ENCODE results near the gene RAPSN. TPM values are rescaled to one million over a fixed set of nuclear protein-coding genes. Genes with fewer than 3 reads are reported as not detected.

The RAPSN gene
- total and polyA plus RNA-seq, 4 experiments from 2014 or later: 0.55 to 1.7 TPM; not detected in 2

DNA sequence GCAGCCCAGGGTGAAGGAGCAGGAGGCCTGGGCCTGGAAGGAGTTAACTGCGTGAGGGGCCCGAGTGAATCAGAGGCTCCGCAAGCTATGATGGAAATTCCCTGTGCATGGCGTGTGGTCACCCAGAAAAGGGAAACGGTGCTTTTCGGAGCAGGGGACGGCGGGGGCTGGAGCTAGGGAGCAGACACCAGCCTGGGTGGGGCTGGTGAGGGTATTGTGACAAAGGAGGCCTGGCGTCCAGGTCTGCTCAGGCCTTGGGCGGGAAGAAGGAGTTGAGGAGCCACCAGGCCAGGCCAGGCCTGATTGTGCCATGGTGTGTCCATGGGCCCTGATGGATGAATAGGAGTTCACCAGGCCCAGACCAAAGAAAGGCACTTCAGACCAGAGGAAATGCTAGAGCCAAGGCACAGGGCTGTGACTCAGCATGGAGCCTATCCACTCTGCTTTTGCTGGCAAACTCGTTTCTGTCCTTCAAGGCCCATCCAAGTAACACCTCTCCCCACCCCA lies 57.8 kb downstream of the RAPSN start:
- H3K4me3 ChIP-seq (ENCODE audit: low read length in 2 of 2): no peak overlapping the region
- no peaks in the 10 kb centered on the region for H3K36me3 Mint-ChIP-seq
- intact Hi-C loops (cut with micrococcal nuclease): no loop called here
- ChIA-PET CTCF (ENCODE audit: partially characterized antibody) (interaction anchor here (1.5 to 9.6 kb wide), 3 partner anchors 8 to 20 kb away, joined by 3 to 116 read pairs (median 70); partner anchors contain the start of gene SLC39A13), POLR2A (ENCODE audit: partially characterized antibody) (interaction anchor here (3.6 to 6.8 kb wide), 2 partner anchors 9 to 18 kb away, joined by 31 to 86 read pairs; partner anchors contain the start of gene SLC39A13)
- no peaks in the 10 kb centered on the region for H3K27me3 Mint-ChIP-seq
- peak overlapping the region in 1 of 8 donors; percentile 39 for H3K4me3 Mint-ChIP-seq
- H3K27ac ChIP-seq (ENCODE audit: low read depth, low read length): no peak overlapping the region
- peaks cover 0 to 2% (median 0%) of the 10 kb centered on the region in 8 donors for H3K9me3 Mint-ChIP-seq
- DNase-seq: no peak
- peak overlapping the region in 4 of 7 donors; percentile 29 to 68 (median 54) for H3K27ac Mint-ChIP-seq
- no peaks in the 10 kb centered on the region for H3K36me3 ChIP-seq (ENCODE audit: insufficient read depth, low read length)
- no peaks in the 10 kb centered on the region for H3K9me3 ChIP-seq (ENCODE audit: control insufficient read depth in 1 of 2, low read length in 2 of 2)
- no peaks in the 10 kb centered on the region for H3K27me3 ChIP-seq (ENCODE audit: insufficient read depth, low read length)
- H3K4me1 ChIP-seq (ENCODE audit: insufficient read depth, low read length): peaks cover 60% of the 10 kb centered on the region
- H3K4me1 Mint-ChIP-seq: peaks cover 16 to 69% (median 39%) of the 10 kb centered on the region in 4 donors

DNA sequence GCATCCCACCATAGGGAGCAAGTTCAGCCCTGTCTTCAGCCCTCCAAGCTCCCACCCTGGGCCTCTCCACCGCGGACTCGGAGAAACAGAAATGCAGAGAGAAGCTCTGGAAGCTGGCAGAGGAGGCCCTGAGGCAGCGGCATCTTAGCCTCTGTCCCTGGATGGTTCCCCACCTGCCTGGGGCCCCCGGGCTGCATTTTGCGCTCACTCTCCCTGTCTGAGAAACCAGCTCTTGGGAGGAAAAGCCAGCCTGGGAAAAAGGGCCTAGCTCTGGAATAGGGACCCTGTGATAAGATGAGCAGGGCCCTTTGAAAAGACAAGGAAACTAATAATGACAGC lies 58.5 kb downstream of the RAPSN start:
- peak overlapping the region in 1 of 8 donors; percentile 12 for H3K4me3 Mint-ChIP-seq
- no peaks in the 10 kb centered on the region for H3K36me3 Mint-ChIP-seq
- intact Hi-C loops (cut with micrococcal nuclease): no loop called here
- peaks cover 15 to 64% (median 33%) of the 10 kb centered on the region in 4 donors for H3K4me1 Mint-ChIP-seq
- POLR2A ChIA-PET (ENCODE audit: partially characterized antibody): interaction anchor here (1.3 to 6.8 kb wide), 3 partner anchors 9 to 18 kb away, joined by 7 to 86 read pairs (median 31); partner anchors contain the start of gene SLC39A13
- Histone ChIP-seq H3K36me3 (ENCODE audit: insufficient read depth, low read length) (no peaks in the 10 kb centered on the region), H3K9me3 (ENCODE audit: control insufficient read depth in 1 of 2, low read length in 2 of 2) (no peaks in the 10 kb centered on the region), H3K27ac (ENCODE audit: low read depth, low read length) (no peak overlapping the region), H3K4me3 (ENCODE audit: low read length in 2 of 2) (no peak overlapping the region), H3K4me1 (ENCODE audit: insufficient read depth, low read length) (peaks cover 52% of the 10 kb centered on the region), H3K27me3 (ENCODE audit: insufficient read depth, low read length) (no peaks in the 10 kb centered on the region)
- DNase-seq: no peak
- H3K27ac Mint-ChIP-seq: peak overlapping the region in 2 of 7 donors; percentile 52 to 56
- CTCF ChIA-PET (ENCODE audit: partially characterized antibody): interaction anchor here (8.8 to 9.6 kb wide), 2 partner anchors 17 to 20 kb away, joined by 70 to 116 read pairs; partner anchors contain the start of gene SLC39A13
- H3K9me3 Mint-ChIP-seq: peaks cover 0 to 2% (median 0%) of the 10 kb centered on the region in 8 donors
- no peaks in the 10 kb centered on the region for H3K27me3 Mint-ChIP-seq

DNA sequence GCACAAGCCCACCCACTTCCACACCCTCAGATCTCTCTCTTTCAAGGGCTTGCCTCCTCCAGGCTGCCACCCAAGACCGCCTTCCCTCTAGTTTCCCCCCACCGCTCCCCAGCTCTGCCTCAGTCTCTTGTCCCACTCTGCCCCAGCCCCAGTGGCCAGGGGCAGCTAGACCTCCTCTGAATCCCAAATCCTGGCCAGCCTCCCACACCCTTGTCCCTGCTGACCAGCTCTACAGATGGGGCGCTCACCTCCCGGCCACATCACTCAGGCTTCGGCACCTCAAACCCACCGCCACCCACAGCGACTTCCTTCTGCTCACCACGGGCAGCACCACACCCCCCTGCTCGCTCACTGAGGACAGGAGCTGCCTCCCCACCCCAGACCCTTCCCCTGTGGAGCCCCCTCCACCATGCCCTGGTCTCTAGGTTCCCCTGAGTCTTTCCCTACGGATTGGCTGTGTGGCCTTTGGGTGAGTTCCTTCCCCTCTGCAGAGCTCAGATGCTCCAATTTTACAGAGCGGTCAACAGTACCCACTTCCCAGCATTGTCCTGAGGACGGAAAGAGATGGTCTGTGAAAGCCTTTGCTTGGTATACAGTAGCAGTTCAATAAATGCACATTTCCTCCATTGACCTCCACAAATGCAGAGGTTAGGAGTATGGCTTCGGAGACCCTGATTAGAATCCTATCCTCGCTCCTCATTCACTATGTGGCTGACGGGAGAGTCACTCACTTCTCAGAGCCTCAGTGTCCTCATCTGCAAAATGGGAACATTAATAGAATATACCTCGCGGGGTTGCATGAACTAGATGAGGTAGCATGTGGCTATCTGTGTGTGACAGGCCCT lies 59.1 kb downstream of the RAPSN start:
- Mint-ChIP-seq H3K4me1 (peaks cover 14 to 58% (median 30%) of the 10 kb centered on the region in 4 donors), H3K36me3 (no peaks in the 10 kb centered on the region), H3K27ac (peak overlapping the region in 3 of 7 donors; percentile 51 to 75 (median 56)), H3K4me3 (peak overlapping the region in 6 of 8 donors; percentile 15 to 62 (median 52)), H3K9me3 (peaks cover 0 to 2% (median 0%) of the 10 kb centered on the region in 8 donors), H3K27me3 (no peaks in the 10 kb centered on the region)
- no peak overlapping the region for H3K27ac ChIP-seq (ENCODE audit: low read depth, low read length)
- no peaks in the 10 kb centered on the region for H3K36me3 ChIP-seq (ENCODE audit: insufficient read depth, low read length)
- intact Hi-C loops (cut with micrococcal nuclease): no loop called here
- H3K4me1 ChIP-seq (ENCODE audit: insufficient read depth, low read length): peaks cover 46% of the 10 kb centered on the region
- no peak overlapping the region for H3K4me3 ChIP-seq (ENCODE audit: low read length in 2 of 2)
- no peaks in the 10 kb centered on the region for H3K9me3 ChIP-seq (ENCODE audit: control insufficient read depth in 1 of 2, low read length in 2 of 2)
- no peak for DNase-seq
- POLR2A ChIA-PET (ENCODE audit: partially characterized antibody): interaction anchor here (1.3 to 6.8 kb wide), 3 partner anchors 10 to 19 kb away, joined by 7 to 86 read pairs (median 31); partner anchors contain the start of gene SLC39A13
- CTCF ChIA-PET (ENCODE audit: partially characterized antibody): interaction anchor here (8.8 to 9.6 kb wide), 2 partner anchors 17 to 21 kb away, joined by 70 to 116 read pairs; partner anchors contain the start of gene SLC39A13
- no peaks in the 10 kb centered on the region for H3K27me3 ChIP-seq (ENCODE audit: insufficient read depth, low read length)

DNA sequence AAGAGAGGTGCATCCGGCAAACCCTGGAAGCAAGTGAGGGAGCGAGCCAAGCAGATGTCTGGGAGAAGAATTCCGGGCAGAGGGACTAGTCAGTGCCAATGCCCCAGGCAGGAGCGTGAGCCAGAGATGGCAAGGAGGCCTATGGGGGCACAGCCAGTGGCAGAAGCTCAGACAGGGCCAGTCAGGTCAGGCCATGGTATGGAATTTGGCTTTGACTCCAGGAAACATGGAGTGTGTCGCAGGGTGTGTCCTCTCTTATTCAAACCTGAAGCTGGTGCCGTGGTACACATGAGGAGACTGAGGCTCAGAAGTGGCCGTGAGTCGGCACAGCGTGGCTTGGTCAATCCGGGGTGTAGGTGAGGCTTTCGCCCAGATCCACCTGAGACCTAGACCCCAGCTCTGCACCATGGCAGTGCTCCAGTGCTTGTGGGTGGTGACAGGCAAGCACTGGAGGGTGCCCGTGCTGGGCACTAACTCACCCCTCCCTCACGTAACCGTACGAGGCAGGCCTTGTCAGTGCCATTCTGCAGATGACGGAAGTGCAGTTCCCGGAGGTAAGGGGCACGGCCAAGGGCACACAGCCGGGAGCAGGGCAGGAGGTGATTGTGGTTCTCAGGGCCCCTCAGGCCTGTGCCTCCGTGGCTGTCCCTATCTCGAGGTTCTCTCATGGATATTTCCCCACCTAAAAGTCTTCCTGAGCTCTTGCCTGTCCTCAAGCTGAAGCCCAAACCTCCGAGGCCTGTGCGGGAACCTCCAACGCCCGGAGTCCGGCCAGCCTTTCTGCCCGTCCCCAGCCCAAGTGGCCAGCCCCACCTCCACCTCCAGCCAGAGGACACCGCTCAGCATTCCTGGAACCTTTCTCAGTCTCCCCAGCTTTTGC lies 60.0 kb downstream of the RAPSN start:
- Histone ChIP-seq H3K27me3 (ENCODE audit: insufficient read depth, low read length) (no peaks in the 10 kb centered on the region), H3K36me3 (ENCODE audit: insufficient read depth, low read length) (no peaks in the 10 kb centered on the region), H3K4me3 (ENCODE audit: low read length in 2 of 2) (no peak overlapping the region), H3K9me3 (ENCODE audit: control insufficient read depth in 1 of 2, low read length in 2 of 2) (no peaks in the 10 kb centered on the region), H3K27ac (ENCODE audit: low read depth, low read length) (no peak overlapping the region), H3K4me1 (ENCODE audit: insufficient read depth, low read length) (peaks cover 38% of the 10 kb centered on the region)
- POLR2A ChIA-PET (ENCODE audit: partially characterized antibody): interaction anchor here (3.6 to 6.8 kb wide), 2 partner anchors 11 to 20 kb away, joined by 31 to 86 read pairs; partner anchors contain the start of gene SLC39A13
- Mint-ChIP-seq H3K27me3 (no peaks in the 10 kb centered on the region), H3K9me3 (peaks cover 0 to 2% (median 0%) of the 10 kb centered on the region in 8 donors), H3K27ac (no peak overlapping the region), H3K4me3 (peak overlapping the region in 3 of 8 donors; percentile 15 to 62 (median 54)), H3K36me3 (no peaks in the 10 kb centered on the region), H3K4me1 (peaks cover 11 to 49% (median 24%) of the 10 kb centered on the region in 4 donors)
- intact Hi-C loops (cut with micrococcal nuclease): no loop called here
- DNase-seq: no peak
- CTCF ChIA-PET (ENCODE audit: partially characterized antibody): interaction anchor here (1.0 to 9.6 kb wide), 3 partner anchors 16 to 22 kb away, joined by 3 to 116 read pairs (median 70); partner anchors contain the start of gene SLC39A13

DNA sequence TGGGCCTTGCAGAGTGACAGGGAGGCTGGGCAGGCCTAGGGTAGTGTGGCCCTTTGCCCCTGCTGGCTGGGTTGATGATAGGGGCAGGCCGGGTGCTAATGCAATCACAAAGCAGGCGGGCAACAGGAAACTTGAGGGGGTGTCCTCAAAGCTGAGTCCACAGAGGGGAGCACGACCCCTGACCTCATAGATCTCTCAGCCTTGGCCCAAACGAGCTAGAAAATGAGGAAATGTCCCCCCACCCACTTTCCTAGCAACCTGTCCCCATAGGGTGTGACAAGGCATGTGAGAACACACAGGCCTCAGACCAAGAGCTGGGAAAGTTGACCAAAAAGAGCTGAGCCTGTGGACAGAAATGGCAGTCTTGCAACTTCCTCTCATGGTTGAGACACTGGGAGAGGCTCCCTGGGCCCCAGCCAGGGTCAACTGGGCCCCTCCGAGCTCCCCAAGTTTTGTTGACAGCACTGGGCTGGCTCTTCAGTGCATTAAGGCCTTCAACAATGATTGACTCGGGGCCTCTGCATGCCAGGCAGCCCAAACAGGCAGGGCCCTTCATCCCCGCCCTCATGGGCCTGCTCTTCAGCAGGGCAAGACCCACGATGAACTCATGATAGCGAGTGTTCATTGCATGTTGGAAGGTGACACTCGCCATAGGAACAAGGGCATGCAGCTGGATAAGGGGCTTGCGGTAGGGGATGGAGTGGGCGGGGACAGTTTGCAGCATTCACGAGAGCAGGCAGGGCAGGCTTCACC lies 60.8 kb downstream of the RAPSN start:
- Histone ChIP-seq H3K27me3 (ENCODE audit: insufficient read depth, low read length) (no peaks in the 10 kb centered on the region), H3K4me3 (ENCODE audit: low read length in 2 of 2) (no peak overlapping the region), H3K4me1 (ENCODE audit: insufficient read depth, low read length) (peaks cover 30% of the 10 kb centered on the region), H3K27ac (ENCODE audit: low read depth, low read length) (no peak overlapping the region), H3K9me3 (ENCODE audit: control insufficient read depth in 1 of 2, low read length in 2 of 2) (no peaks in the 10 kb centered on the region), H3K36me3 (ENCODE audit: insufficient read depth, low read length) (no peaks in the 10 kb centered on the region)
- ChIA-PET POLR2A (ENCODE audit: partially characterized antibody) (interaction anchor here (3.6 kb wide), 1 partner anchor 12 kb away, joined by 31 read pairs; no protein-coding TSS in a partner anchor), CTCF (ENCODE audit: partially characterized antibody) (interaction anchor here (1.0 to 9.6 kb wide), 4 partner anchors 11 to 23 kb away, joined by 3 to 116 read pairs (median 39); partner anchors contain the start of gene SLC39A13)
- Mint-ChIP-seq H3K9me3 (peaks cover 0 to 2% (median 0%) of the 10 kb centered on the region in 8 donors), H3K4me3 (peak overlapping the region in 1 of 8 donors; percentile 35), H3K36me3 (no peaks in the 10 kb centered on the region), H3K4me1 (peaks cover 9 to 42% (median 20%) of the 10 kb centered on the region in 4 donors), H3K27me3 (no peaks in the 10 kb centered on the region), H3K27ac (peak overlapping the region in 1 of 7 donors; percentile 69)
- intact Hi-C loops (cut with micrococcal nuclease): no loop called here
- no peak for DNase-seq
